Smooth muscle cell (in vitro differentiated cells): Measurements from ENCODE around the gene YPEL2. TPM values are rescaled to one million over a fixed set of nuclear protein-coding genes. Genes with fewer than 3 reads are reported as not detected.

Experiments used
- DNase-seq: peaks from one replicate; lab custom pipeline; 2025; ENCODE audit not compliant: unreplicated experiment; lab: John Stamatoyannopoulos, UW
- H2AFZ ChIP-seq: fragments of 200-600 bp; sonication (generic); 2 replicates; pipeline ENCODE4 v1.6.0; 2016; ENCODE audit warnings: antibody characterized with exemption, low read depth, mild to moderate bottlenecking
- H3F3A ChIP-seq: fragments of 200-600 bp; sonication (generic); 2 replicates; pipeline ENCODE4 v1.6.0; 2017; ENCODE audit warnings: antibody characterized with exemption, low read depth
- H3K27ac ChIP-seq: fragments of 200-600 bp; sonication (generic); 2 replicates; pipeline ENCODE4 v1.5.1; 2016; ENCODE audit warnings: low read depth, mild to moderate bottlenecking
- H3K27me3 ChIP-seq: fragments of 200-600 bp; sonication (generic); 2 replicates; pipeline ENCODE4 v1.6.1; 2016; ENCODE audit warnings: low read depth, mild to moderate bottlenecking
- H3K36me3 ChIP-seq: fragments of 200-600 bp; sonication (generic); 2 replicates; pipeline ENCODE4 v1.5.1; 2016; ENCODE audit warnings: low read depth
- H3K4me1 ChIP-seq: fragments of 200-600 bp; sonication (generic); 2 replicates; pipeline ENCODE4 v1.5.1; 2016; ENCODE audit warnings: low read depth
- H3K4me2 ChIP-seq: fragments of 200-600 bp; sonication (generic); 2 replicates; pipeline ENCODE4 v1.6.0; 2016; ENCODE audit warnings: mild to moderate bottlenecking
- H3K4me3 ChIP-seq: fragments of 200-600 bp; sonication (generic); 2 replicates; pipeline ENCODE4 v1.5.1; 2016; ENCODE audit warnings: mild to moderate bottlenecking
- H3K79me2 ChIP-seq: fragments of 200-600 bp; sonication (generic); 2 replicates; pipeline ENCODE4 v1.6.0; 2016; ENCODE audit warnings: low read depth, mild to moderate bottlenecking
- H3K9ac ChIP-seq: fragments of 200-600 bp; sonication (generic); 2 replicates; pipeline ENCODE4 v1.6.0; 2016; ENCODE audit warnings: low read depth
- H3K9me3 ChIP-seq: fragments of 200-600 bp; sonication (generic); replicated peaks from 2 replicates; pipeline ENCODE4 v1.5.1; 2016; ENCODE audit warnings: low read depth
- H4K20me1 ChIP-seq: fragments of 200-600 bp; sonication (generic); 2 replicates; pipeline ENCODE4 v1.6.0; 2016; ENCODE audit warnings: low read depth
- WGBS: methylation state at CpG from one replicate; pipeline ENCODE4 v1.1.7; 2016; ENCODE audit warnings: low lambda C conversion rate; 5-methylcytosine and 5-hydroxymethylcytosine counted together
- microRNA-seq: library from miRNA; unstranded; fragments of <30 nt; microRNA quantifications from one replicate; pipeline ENCODE4, GENCODE V29; 2016; ENCODE audit warnings: borderline number of aligned reads
- polyA plus RNA-seq: library from polyadenylated mRNA; unstranded; fragments of >200 nt; fragmentation: Nextera tagmentation; extraction: Ambion mirVana; gene quantifications from 2 replicates; pipeline ENCODE4 v1.2.1, GENCODE V29; 2016
- small RNA-seq: library from RNA; depleted of rRNA; stranded (forward); fragments of <200 nt; gene quantifications from one replicate; pipeline ENCODE3, GENCODE V24; 2014
- total RNA-seq: library from RNA; depleted of rRNA; stranded (reverse); fragments of >200 nt; gene quantifications from 2 replicates; pipeline ENCODE4 v1.2.3, GENCODE V29; 2014
- TF ChIP-seq, protein P1 (sequence below): fragments of 200-600 bp; sonication (generic); IDR thresholded peaks from 2 replicates; pipeline ENCODE4 v1.5.1; 2017; ENCODE audit warnings: borderline replicate concordance, mild to moderate bottlenecking, antibody characterized with exemption; ENCODE audit not compliant: insufficient read depth, poor library complexity, severe bottlenecking

YPEL2 gene
- total and polyA plus RNA-seq, 2 experiments from 2014 or later = 4.0 to 9.6 TPM

DNA sequence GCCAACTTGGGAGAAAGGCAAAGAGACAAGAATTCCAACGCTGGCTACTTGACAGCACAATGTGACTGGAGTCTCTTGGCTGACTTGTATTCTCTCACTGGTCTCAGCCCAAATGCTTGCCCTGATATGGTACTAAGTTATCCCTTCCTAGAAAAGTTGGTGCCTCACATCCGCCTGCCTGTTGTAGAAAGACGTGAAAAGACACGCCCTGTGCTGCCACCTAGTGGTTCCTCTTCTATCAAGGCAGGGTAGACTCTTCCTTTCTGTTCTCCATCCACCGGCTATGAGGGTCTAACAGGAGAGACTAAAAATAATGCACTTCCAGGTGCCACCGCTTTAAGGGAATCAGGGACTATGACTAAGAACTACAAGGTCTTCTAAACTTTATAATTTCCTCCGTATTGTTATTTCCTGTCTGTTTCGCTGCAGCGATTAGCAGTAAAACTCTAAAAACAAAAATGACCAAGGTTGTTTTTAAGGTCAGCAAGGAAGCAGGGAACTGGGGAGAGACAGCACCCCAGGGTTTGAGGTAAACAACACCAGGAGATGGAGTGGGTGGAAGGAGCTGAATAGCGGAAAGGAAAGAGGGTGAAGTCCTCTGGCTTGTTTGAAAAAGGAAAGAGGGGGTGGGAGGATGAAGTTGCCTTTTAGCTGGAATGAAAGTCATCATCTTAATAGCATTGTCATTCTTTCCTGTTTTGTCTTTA lies 109.5 kb downstream of the YPEL2 start:
- TF ChIP-seq, protein P1, sequence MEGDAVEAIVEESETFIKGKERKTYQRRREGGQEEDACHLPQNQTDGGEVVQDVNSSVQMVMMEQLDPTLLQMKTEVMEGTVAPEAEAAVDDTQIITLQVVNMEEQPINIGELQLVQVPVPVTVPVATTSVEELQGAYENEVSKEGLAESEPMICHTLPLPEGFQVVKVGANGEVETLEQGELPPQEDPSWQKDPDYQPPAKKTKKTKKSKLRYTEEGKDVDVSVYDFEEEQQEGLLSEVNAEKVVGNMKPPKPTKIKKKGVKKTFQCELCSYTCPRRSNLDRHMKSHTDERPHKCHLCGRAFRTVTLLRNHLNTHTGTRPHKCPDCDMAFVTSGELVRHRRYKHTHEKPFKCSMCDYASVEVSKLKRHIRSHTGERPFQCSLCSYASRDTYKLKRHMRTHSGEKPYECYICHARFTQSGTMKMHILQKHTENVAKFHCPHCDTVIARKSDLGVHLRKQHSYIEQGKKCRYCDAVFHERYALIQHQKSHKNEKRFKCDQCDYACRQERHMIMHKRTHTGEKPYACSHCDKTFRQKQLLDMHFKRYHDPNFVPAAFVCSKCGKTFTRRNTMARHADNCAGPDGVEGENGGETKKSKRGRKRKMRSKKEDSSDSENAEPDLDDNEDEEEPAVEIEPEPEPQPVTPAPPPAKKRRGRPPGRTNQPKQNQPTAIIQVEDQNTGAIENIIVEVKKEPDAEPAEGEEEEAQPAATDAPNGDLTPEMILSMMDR = peak; percentile 77
- no peaks in the 10 kb centered on the region for H3K79me2 ChIP-seq
- no peaks in the 10 kb centered on the region for H3K27me3 ChIP-seq
- no peak overlapping the region for H3K9ac ChIP-seq
- no peak overlapping the region for H3K4me2 ChIP-seq
- no peaks in the 10 kb centered on the region for H3F3A ChIP-seq
- DNase-seq = peak; percentile 37
- H3K4me3 ChIP-seq = no peak overlapping the region
- H2AFZ ChIP-seq = no peak overlapping the region
- H3K9me3 ChIP-seq = no peaks in the 10 kb centered on the region
- H4K20me1 ChIP-seq = no peaks in the 10 kb centered on the region
- H3K27ac ChIP-seq = no peak overlapping the region
- 13% methylated on average over 10 of the region's 10 CpGs for WGBS
- H3K36me3 ChIP-seq = no peaks in the 10 kb centered on the region
- H3K4me1 ChIP-seq = peaks cover 13% of the 10 kb centered on the region

DNA sequence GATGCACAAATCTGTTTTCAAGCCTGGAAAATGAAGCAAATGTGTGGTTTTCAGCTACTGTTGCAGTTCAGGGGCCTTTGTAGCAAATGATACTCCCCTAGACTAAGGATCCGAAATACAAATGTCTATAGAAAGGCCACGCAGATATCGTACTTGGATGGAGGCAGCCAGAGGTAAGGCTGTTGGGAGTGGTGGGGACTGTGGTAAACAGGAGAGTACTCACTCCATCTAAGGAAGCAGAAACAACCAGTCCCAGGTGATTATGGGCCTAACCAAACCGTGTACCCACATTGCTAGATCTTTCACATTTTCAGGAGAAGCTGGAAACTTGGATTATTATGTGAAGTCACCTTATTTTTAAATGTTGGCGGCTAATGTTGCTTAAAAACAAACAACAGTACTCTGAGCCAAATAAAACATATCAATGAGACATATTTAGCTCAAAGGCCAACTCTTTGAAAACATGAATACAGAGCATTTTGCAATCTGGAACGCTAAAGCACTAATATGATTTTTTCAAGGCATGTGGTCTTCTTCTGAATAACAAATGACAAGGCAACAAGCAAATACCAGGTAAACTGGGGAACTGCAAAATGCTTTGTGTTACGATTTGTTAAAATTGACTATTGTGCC lies 110.1 kb downstream of the YPEL2 start:
- no peak overlapping the region for H2AFZ ChIP-seq

DNA sequence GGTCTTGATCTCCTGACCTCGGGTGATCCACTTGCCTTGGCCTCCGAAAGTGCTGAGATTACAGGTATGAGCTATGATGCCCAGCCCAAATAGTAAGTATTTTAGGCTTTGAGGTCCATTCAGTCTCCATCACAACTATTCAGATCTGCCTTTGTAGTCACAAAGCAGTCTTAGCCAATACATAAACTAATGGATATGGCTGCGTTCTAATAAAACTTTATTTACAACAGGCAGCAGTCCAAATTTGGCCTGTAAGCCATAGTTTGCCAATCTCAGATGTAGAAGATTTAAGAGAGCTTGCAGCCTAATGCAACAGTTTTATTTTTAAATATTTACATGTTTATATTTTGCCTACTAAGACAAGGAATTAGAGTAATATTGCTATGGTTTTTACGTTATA lies 111.7 kb downstream of the YPEL2 start:
- H3K4me3 ChIP-seq = no peak overlapping the region
- no peaks in the 10 kb centered on the region for H3K27me3 ChIP-seq
- TF ChIP-seq, protein P1 = no peak
- H3K27ac ChIP-seq = no peak overlapping the region
- no peaks in the 10 kb centered on the region for H3K9me3 ChIP-seq
- no peaks in the 10 kb centered on the region for H3K36me3 ChIP-seq
- H3K79me2 ChIP-seq = no peaks in the 10 kb centered on the region
- H3K9ac ChIP-seq = no peak overlapping the region
- no peak overlapping the region for H3K4me2 ChIP-seq
- no peaks in the 10 kb centered on the region for H3F3A ChIP-seq
- no peak for DNase-seq
- 93% methylated on average over 4 of the region's 4 CpGs for WGBS
- no peak overlapping the region for H2AFZ ChIP-seq
- H4K20me1 ChIP-seq = no peaks in the 10 kb centered on the region
- H3K4me1 ChIP-seq = peaks cover 7% of the 10 kb centered on the region

More for the DNA sequence above, 110.1 kb downstream of the YPEL2 start:
- Histone ChIP-seq H4K20me1 (no peaks in the 10 kb centered on the region), H3K79me2 (no peaks in the 10 kb centered on the region), H3K27me3 (no peaks in the 10 kb centered on the region), H3F3A (no peaks in the 10 kb centered on the region), H3K4me3 (no peak overlapping the region), H3K4me1 (peaks cover 13% of the 10 kb centered on the region), H3K9ac (no peak overlapping the region), H3K9me3 (no peaks in the 10 kb centered on the region), H3K27ac (no peak overlapping the region), H3K36me3 (no peaks in the 10 kb centered on the region), H3K4me2 (no peak overlapping the region)
- TF ChIP-seq, protein P1 = no peak
- DNase-seq = no peak
- WGBS = 82% methylated on average over 7 of the region's 7 CpGs

Small RNA genes lying within 50 kb of the gene (microRNA-seq; reads per million reads assigned to microRNA genes)
- not detected for gene MIR4729

Small RNA genes lying within 50 kb of the gene (small RNA-seq; reads per million reads assigned to genes)
- gene MIR4729 = not detected

Other genes with a start within 250 kb of the YPEL2 start
- 16.5 and 20.7 TPM in 2 replicates for gene TRIM37, start 224.8 kb upstream of the YPEL2 start, total RNA-seq
- gene TRIM37, start 224.8 kb upstream of the YPEL2 start, polyA plus RNA-seq = 8.0 and 11.4 TPM in 2 replicates
- 64.9 and 77.8 TPM in 2 replicates for gene SKA2, start 176.5 kb upstream of the YPEL2 start, total RNA-seq
- 41.2 and 47.5 TPM in 2 replicates for gene SKA2, start 176.5 kb upstream of the YPEL2 start, polyA plus RNA-seq
- gene PRR11, start 175.9 kb upstream of the YPEL2 start, total RNA-seq = 3.0 and 4.2 TPM in 2 replicates
- gene PRR11, start 175.9 kb upstream of the YPEL2 start, polyA plus RNA-seq = 7.0 and 7.9 TPM in 2 replicates
- 18.1 and 18.5 TPM in 2 replicates for gene SMG8, start 121.6 kb upstream of the YPEL2 start, total RNA-seq
- 11.8 and 12.1 TPM in 2 replicates for gene SMG8, start 121.6 kb upstream of the YPEL2 start, polyA plus RNA-seq
- gene GDPD1, start 111.1 kb upstream of the YPEL2 start, total RNA-seq = 2.2 and 8.0 TPM in 2 replicates
- 2.3 and 2.7 TPM in 2 replicates for gene GDPD1, start 111.1 kb upstream of the YPEL2 start, polyA plus RNA-seq
- 44.7 and 52.3 TPM in 2 replicates for gene DHX40, start 234.0 kb downstream of the YPEL2 start, total RNA-seq
- 10.8 and 16.5 TPM in 2 replicates for gene DHX40, start 234.0 kb downstream of the YPEL2 start, polyA plus RNA-seq